ENCODE data around the gene TTYH2.

GRCh38 chr17:74176546-74177001 lies 36.8 kb upstream of the TTYH2 start:
- no peak for TF ChIP-seq REST (IDR thresholded peaks at IDR 0.05; ENCODE audit: borderline replicate concordance)
- peak; percentile 95 for TF ChIP-seq CTCF (IDR thresholded peaks at IDR 0.05; ENCODE audit: poor library complexity, severe bottlenecking)
